HFF-Myc (cell line): ENCODE data around the gene RPN2.

Source experiments
- DNase-seq: peaks from one replicate; pipeline ENCODE4 v3.0.0-alpha.2; 2011; ENCODE audit warnings: low read depth; ENCODE audit errors: extremely low read depth
- H3K4me3 ChIP-seq: replicated peaks from 2 replicates; pipeline ENCODE4 v1.5.1; 2011; ENCODE audit warnings: low read depth, mild to moderate bottlenecking, control low read depth, low read length
- TF ChIP-seq, protein P1 (sequence below): IDR thresholded peaks from 2 replicates; pipeline ENCODE4 v1.5.1; 2012; ENCODE audit warnings: mild to moderate bottlenecking, low read depth, low read length, control low read depth; ENCODE audit errors: missing control alignments

The RPN2 gene

GRCh38 chr20:37257988-37258387 is 78.9 kb downstream of the RPN2 start:
- DNase-seq: no peak
- TF ChIP-seq, protein P1, sequence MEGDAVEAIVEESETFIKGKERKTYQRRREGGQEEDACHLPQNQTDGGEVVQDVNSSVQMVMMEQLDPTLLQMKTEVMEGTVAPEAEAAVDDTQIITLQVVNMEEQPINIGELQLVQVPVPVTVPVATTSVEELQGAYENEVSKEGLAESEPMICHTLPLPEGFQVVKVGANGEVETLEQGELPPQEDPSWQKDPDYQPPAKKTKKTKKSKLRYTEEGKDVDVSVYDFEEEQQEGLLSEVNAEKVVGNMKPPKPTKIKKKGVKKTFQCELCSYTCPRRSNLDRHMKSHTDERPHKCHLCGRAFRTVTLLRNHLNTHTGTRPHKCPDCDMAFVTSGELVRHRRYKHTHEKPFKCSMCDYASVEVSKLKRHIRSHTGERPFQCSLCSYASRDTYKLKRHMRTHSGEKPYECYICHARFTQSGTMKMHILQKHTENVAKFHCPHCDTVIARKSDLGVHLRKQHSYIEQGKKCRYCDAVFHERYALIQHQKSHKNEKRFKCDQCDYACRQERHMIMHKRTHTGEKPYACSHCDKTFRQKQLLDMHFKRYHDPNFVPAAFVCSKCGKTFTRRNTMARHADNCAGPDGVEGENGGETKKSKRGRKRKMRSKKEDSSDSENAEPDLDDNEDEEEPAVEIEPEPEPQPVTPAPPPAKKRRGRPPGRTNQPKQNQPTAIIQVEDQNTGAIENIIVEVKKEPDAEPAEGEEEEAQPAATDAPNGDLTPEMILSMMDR: no peak
- H3K4me3 ChIP-seq: no peak overlapping the region

DNA sequence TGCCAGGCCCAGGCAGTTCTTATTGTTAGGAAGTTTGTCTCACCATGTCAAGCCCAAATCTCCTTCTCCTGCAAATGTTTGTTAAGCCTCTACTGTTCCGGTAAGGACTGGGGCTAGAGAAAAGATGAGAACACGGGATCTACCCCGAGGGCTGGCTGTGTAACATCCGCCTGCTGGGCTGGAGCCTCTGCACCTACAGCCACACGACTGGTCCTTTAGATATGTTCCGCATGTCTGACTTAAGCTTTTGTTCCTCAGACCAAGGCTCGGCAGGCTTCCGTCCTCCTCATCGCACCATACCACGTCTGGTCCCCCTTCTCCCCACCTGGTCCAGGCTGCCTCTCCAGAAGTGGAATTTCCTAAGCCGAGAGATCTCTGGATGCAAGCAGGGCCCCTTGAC is 79.9 kb downstream of the RPN2 start:
- DNase-seq: no peak
- H3K4me3 ChIP-seq: no peak overlapping the region
- TF ChIP-seq, protein P1: no peak

DNA sequence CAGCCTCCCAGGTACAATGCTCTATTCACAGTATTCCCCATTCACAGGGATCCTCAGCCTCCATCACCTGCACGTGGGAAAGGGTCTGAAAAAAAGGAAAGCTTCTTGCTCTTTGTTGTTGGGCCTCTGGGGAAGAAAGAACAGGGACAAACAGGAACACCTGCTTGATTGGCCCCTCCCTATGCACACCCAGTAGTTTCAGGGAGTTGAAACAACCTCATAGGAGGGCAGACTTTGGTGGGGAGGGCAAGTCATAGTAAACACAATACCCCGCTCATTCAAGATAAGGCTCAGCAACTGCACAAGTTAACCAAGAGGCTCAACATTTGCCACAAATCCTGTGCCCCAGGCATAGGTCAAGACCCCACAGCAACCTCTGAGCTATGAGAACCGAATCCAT is 80.7 kb downstream of the RPN2 start:
- no peak for DNase-seq
- TF ChIP-seq, protein P1: no peak
- H3K4me3 ChIP-seq: no peak overlapping the region

- no peak for DNase-seq
- TF ChIP-seq, protein P1: no peak
- H3K4me3 ChIP-seq: no peak overlapping the region
Measured at GRCh38 chr20:37260923-37261322, 81.8 kb downstream of the RPN2 start.

GRCh38 chr20:37261714-37262113 is 82.6 kb downstream of the RPN2 start, which contains the start of gene GHRH:
Gene GHRH, minus strand, starts transcription at chr20:37261814. Its CDS starts 4,925 bp downstream, at chr20:37256889.
- DNase-seq: no peak
- H3K4me3 ChIP-seq: no peak within 1 kb of the TSS
- TF ChIP-seq, protein P1: no peak

DNA sequence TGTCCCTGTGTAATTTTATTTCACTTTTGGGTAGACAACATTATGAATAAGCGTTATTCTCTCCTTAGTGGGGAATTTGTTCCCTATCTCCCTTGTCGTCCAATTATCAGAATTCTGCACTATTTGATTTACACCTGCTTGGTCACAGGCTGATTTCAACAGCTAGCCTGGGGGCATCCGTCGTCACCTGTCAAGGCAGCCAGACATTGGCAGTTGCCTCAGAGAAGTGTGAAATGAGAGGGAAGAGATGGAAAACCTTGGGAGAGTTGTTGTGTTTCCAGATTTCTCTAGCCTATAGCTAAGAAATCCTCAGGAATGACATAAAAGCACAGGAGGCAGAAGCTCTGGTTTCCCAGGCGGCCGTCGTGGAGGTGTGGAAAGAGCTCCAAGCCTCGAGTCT is 83.4 kb downstream of the RPN2 start:
- H3K4me3 ChIP-seq: no peak overlapping the region
- TF ChIP-seq, protein P1: no peak
- DNase-seq: no peak

DNA sequence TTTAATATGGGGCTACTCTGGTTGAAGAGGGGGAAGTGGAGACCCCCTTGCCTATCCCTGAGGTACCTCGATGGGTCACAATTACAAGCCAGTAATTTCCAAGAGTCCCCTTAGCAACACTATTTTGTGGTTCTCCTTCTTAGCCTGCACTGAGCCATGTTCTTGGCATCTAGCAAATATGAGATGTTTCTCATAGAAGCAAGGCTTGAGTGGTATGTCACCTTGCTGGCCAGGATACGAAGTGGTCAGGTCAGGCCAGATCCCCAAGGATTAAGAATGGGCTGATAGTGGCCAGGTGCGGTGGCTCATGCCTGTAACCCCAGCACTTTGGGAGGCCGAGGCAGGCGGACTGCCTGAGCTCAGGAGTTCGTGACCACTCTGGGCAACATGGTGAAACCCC is 84.6 kb downstream of the RPN2 start:
- no peak for DNase-seq
- TF ChIP-seq, protein P1: no peak
- no peak overlapping the region for H3K4me3 ChIP-seq
